Suprapubic skin (tissue), 4 donors: ENCODE data around the gene MDM1.

Source experiments
- CTCF ChIP-seq, 2 donors: fragments of 200-600 bp in 1 of 2; fragments of 450-650 bp in 1 of 2; sonication (generic) in 1 of 2; IDR thresholded peaks; one replicate each; pipeline ENCODE4 v1.5.1; 2016 to 2019; ENCODE audit warnings: antibody characterized with exemption in 2 of 2, mild to moderate bottlenecking in 1 of 2, moderate library complexity in 1 of 2
- POLR2A ChIP-seq, 2 donors: fragments of 450-650 bp; IDR thresholded peaks; one replicate each; pipeline ENCODE4 v1.6.1; 2017; ENCODE audit warnings: antibody characterized with exemption in 2 of 2, mild to moderate bottlenecking in 2 of 2, moderate library complexity in 2 of 2
- POLR2AphosphoS5 ChIP-seq, 3 donors: sonication (generic); formaldehyde crosslinking; IDR thresholded peaks; one replicate each; pipeline ENCODE4 v1.6.1; 2017; ENCODE audit warnings: antibody characterized with exemption in 3 of 3

GRCh38 chr12:68303850-68304249 is 28.3 kb downstream of the MDM1 start:
- TF ChIP-seq POLR2AphosphoS5 (IDR thresholded peaks at IDR 0.05) (no peak), CTCF (IDR thresholded peaks at IDR 0.05) (no peak), POLR2A (IDR thresholded peaks at IDR 0.05) (no peak)
